ENCODE measurements around the gene IL34.

IL34 gene

GRCh38 chr16:70688246-70688742 is 41.9 kb downstream of the IL34 start:
- ChIA-PET CTCF (interaction anchor here (0.7 to 2.5 kb wide), 6 partner anchors 9 to 82 kb away, joined by 3 to 19 read pairs (median 6); no protein-coding TSS in a partner anchor), POLR2A (ENCODE audit: low non-redundant PET) (no interaction called here)
- no peak for TF ChIP-seq CTCF (conservative IDR thresholded peaks at IDR 0.05; ENCODE audit: low read depth)
- H3K27ac ChIP-seq, result peak overlapping the region; percentile 100
- no peak for DNase-seq (ENCODE audit: low spot score)

- no peak for DNase-seq (ENCODE audit: low spot score)
- CTCF ChIA-PET, result interaction anchor here (0.6 to 1.1 kb wide), 4 partner anchors 26 to 825 kb away, joined by 3 to 11 read pairs (median 4); no protein-coding TSS in a partner anchor
- H3K27ac ChIP-seq, result peak overlapping the region; percentile 100
- POLR2A ChIA-PET (ENCODE audit: low non-redundant PET), result no interaction called here
- no peak for TF ChIP-seq CTCF (conservative IDR thresholded peaks at IDR 0.05; ENCODE audit: low read depth)
Observed at GRCh38 chr16:70689035-70689969, 42.9 kb downstream of the IL34 start.

- ChIA-PET CTCF (interaction anchor here (0.6 to 1.0 kb wide), 3 partner anchors 36 to 80 kb away, joined by 3 to 5 read pairs (median 3); no protein-coding TSS in a partner anchor), POLR2A (ENCODE audit: low non-redundant PET) (no interaction called here)
- peak overlapping the region; percentile 100 for H3K27ac ChIP-seq
- no peak for DNase-seq (ENCODE audit: low spot score)
- no peak for TF ChIP-seq CTCF (conservative IDR thresholded peaks at IDR 0.05; ENCODE audit: low read depth)
Observed at GRCh38 chr16:70689970-70690891, 43.9 kb downstream of the IL34 start.

GRCh38 chr16:70691223-70692129 is 45.1 kb downstream of the IL34 start:
- ChIA-PET CTCF (interaction anchor here (0.6 kb wide), 1 partner anchor 38 kb away, joined by 5 read pairs; no protein-coding TSS in a partner anchor), POLR2A (ENCODE audit: low non-redundant PET) (no interaction called here)
- H3K27ac ChIP-seq, result peak overlapping the region; percentile 100
- no peak for TF ChIP-seq CTCF (conservative IDR thresholded peaks at IDR 0.05; ENCODE audit: low read depth)
- no peak for DNase-seq (ENCODE audit: low spot score)

GRCh38 chr16:70692130-70692872 is 45.9 kb downstream of the IL34 start:
- peak overlapping the region; percentile 100 for H3K27ac ChIP-seq
- no peak for TF ChIP-seq CTCF (conservative IDR thresholded peaks at IDR 0.05; ENCODE audit: low read depth)
- no peak for DNase-seq (ENCODE audit: low spot score)
- ChIA-PET CTCF (no interaction called here), POLR2A (ENCODE audit: low non-redundant PET) (no interaction called here)

Measured in RWPE1 (cell line).